COLO829 (cell line): ENCODE results near the gene TGFBR1.
"Not testable (repeated sequence)": the region's sequence is repeated elsewhere in the genome, so short reads cannot be mapped to it uniquely, and the experiment has no call there.

Experiments used
- DNase-seq: peaks from one replicate; pipeline ENCODE4 v3.0.0; 2012; ENCODE audit warnings: low spot score

TGFBR1 gene

DNA sequence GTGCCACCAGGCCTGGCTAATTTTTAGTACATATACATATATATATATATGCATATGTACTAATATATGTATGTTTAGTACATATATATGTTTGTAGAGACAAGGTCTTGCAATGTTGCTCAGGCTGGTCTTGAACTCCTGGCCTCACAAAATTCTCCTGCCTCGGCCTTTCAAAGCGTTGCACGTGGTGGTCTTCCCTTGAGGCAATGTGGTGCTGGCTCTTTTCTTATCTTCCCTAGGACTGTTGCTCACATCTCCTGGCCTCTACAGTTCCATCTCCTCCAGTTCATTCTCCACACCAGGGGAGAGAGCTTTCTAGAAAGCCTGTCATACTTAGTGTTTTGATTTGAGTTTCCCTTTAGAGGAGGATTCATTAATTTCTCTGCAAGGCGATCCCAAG, 28.9 kb upstream of the TGFBR1 start:
- DNase-seq: no peak

DNA sequence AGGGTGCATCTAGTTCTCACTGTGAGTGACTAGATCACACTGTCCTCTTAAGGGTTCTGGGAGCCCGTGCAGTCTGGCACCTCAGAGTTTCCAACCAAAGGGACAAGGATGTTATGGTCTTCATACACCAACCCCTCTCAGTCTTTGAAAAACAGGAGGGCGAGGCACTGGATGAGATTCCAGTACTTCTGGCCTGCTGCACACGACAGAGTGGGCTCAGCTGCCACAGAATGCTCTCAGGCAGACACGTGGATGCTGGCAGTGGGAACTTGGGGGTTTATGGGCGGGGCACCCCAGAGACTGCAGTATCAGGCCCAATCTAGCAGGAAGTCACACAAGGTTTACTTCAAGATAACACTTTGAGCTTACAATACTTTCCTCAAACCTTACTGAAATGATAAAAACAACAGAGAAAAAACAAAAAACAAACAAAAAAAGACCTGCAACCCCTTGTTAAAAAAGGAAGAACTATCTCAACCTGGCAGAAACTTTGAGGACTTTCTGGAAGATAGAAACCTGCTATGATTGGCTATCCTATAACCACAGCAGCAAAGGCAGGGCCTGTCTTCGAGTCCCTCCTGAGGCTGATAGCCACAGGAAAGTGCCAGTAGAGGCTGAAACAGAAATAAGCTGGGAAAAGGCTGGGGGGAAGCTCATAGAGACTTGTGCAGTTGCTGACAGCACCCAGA, 28.3 kb upstream of the TGFBR1 start:
- no peak for DNase-seq

DNA sequence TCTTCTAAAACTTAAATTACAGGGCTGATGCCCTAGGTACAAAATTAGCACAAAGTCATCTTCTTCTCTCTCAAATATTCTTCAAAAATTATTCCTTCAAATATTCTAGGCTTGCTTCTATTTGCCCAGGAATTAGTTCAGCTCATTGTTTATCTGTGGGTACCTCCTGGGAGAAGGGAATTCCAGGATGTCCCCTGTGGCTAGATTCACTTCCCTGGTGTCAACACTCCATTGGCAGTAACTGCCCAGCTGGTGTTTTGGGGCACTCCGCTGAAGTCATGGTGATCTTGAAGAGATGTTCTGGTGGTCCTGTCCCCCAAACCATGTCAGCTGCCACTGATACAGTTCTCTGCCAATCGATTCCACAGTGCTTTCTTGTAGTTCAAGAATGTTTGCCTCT, 26.2 kb upstream of the TGFBR1 start:
- DNase-seq: no peak

DNA sequence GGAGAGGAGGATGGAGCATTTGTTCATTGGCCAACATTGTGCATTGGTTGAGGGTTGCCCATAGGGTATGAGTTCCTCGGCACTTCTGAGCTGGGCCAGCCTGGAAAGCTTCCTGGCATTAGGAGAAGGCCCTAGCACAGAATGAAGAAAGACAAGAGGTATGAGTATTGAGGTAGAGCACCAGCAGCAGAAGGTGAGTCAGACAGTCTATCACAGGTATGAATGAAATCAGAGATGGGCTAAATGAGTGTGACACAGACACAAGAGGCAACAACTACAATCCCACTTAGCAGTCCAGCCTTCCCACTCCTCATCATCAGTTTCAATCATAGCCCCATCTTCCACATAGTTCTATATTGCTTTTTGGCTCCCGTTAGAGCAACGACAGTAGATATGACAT, 25.4 kb upstream of the TGFBR1 start:
- DNase-seq: no peak

DNA sequence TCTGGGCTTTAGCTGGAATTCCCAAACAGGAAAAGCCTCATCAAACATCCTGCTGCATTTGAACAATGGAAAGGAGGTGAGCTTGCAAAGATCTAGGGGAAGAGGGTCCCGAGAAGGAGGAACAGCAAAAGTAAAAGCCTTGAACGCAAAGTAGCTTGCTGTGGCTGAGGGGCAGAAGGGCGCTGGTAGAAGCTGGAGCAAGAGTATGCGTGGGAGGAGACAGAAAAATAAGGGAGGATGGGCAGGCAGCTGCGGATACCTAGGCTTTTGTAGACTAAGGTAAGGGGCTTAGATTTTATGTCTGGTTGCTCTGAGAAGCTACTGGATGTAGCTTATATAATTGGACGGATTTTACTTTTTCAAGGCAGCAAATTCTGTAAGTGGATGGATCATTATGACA, 21.9 kb upstream of the TGFBR1 start:
- DNase-seq: no peak

DNA sequence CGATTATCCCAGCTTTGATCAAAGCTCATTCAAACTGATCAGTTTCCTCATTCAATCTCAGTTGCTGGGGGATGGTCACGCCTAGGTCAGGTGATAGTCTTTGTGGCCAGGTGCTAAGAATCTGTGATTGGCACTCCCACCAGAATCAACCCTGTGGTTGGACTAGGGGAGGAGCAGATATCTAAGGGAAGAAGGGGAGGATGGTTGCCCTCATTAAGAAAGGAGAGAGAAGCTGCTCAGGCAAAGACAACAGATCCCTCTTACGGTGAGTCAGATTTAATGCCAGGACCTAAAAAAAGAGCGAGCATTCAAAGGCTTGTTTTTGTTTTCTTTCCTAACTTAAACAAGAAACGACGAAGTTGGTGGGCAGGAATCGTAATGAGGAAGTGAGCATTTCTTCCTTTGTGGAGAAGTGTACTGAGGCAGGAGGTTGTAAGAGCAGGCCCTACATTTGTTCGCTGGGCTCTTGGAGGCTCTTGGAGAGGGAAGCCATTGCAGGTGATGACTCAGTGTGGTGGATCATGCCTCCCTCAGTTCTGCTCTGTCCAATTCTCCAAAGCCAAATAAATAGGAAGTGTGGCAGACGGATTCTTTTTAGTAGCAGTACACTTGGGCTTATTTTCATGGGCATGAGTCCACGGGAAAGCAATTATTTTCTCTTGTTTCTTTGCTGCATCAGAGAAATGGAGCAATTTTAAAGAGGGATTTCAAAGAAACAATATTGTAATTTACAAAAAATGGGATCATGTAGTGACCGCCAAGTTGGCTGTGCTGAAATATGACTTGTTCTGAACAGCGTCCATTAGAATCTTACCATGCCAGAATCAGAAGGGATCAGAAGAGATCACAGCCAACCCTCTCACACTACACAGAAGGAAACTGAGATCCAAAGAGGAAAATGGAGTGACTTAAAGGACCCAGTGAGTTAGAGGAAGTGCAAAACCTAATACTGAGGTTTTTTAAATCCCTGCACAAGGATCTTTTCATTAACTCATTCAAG, 18.7 kb upstream of the TGFBR1 start:
- no peak for DNase-seq

DNA sequence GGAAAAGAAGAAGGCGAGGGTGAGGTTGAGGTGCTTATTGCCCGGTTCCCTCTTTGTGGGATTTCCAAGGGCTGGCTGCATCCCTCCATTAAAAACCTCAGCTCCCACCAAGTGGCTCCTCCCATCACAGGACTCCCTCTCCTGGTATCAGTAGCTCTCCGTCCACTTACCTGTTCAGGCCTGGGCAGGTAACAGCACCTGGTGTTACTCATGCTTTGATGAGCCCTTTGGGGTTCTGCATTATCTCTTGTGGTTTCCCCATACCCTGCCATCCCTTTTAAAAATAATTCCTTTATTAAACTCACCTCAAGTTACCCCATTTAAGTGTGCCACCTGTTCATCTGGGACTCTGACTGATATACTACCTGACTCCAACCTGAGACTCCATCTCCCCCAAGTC, 17.5 kb upstream of the TGFBR1 start:
- no peak for DNase-seq

DNA sequence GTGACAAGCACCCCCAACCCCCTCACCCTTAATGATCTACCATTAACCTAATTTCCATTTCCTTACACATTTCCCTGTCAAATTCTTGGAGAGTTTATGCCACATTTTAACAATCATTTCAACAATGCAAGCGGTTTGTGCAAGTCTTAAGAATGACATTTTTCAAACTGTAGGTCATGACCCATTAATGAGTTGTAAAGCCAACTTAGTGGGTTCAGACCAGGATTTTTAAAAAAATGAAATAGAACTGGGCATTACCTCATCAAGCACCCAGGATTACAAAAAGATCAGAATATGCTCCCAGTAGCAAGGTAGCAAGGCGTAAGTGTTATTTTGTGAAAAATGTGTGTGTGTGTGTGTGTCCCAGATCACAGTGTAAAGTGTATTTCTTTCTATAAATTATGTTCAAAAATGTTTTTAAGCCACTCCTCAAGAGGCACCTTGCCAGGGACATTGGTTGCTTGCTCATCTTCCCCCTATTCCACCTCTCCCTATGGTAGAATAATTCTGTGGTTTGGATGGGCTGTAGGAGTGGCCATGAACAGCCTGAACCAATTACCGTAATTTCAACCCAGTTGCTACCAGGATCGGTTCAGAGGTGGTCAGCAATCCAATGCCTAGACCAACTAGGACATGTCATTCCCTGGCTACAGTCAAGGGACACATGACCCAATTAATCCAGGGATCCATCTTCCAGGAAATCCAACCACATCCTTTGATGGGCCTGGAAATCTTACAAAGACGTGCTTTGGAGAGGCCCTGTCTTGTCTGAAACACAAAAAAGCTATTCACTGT, 14.4 kb upstream of the TGFBR1 start:
- DNase-seq: peak; percentile 92

DNA sequence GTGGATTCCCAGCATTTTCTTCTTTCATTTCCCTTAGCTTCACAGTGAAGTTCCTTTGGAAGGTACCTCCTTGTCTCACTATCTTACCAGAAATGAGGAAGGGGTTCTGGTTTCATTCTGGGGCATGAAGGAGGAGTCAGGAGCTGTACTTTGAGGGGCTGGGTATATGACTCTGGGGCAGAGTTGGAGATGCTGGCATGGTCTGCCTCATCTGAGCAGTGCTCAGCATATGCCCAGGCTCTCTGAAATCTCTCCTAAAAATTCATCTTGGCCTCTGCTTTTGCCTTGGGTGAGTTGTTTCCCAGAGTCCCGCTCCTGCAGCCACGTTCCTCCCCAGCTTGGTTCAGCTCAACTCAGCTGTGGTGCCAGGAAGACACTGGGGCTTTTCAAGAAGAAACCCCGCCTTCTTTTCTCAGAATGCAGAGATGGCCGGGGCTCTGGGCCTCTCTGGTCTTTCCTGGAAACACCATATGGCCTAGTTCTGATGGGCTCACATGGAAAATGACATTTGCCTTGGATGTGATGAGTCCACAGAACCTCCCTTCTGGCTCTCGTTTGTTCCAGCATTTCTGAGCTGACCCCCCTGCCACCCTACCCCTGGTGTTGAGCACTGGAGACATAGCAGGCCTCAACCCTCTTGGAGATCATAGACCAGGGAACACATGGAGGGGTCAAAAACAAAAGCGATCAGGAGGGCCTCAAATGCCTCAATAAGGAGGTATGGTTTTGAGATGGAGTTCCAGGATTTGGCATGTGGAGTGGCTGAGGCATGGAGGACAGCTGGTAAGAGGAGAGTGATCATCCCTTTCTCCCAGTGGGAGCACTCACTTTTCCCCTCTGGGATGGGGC, 12.0 kb upstream of the TGFBR1 start:
- no peak for DNase-seq

DNA sequence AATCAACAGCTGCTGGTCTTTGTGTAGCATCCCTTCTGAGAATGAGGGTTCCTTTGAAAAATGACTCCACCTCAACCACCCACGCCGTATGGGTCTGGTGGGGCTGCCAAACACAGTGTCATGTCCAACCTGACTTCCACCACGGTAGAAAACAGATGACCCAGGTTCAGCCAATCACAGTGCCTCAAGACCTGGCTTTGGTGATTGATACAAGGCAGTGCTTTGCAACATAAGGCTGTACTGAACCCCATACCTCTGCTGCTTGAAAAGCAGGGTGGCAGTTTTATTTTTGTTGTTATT, 11.5 kb upstream of the TGFBR1 start:
- no peak for DNase-seq

DNA sequence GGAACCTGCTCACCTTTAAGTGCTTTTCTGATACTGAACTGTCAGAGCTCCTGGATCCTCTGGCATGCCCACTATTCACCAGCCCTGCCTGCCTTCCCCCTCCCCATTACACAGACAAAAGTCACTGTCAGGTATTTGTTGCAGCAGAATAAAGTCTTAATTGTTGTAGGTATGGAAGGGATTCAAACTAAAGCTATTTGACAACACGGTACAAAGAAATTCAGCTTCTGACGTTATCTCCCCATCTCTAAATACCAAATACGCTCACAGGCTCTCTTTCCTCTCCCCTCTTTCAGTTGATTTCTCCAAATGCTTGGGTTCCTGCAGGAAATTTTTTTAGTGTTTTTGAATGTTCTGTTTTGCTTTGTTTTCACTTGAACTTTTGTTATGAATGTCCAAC, 9.3 kb upstream of the TGFBR1 start:
- no peak for DNase-seq

DNA sequence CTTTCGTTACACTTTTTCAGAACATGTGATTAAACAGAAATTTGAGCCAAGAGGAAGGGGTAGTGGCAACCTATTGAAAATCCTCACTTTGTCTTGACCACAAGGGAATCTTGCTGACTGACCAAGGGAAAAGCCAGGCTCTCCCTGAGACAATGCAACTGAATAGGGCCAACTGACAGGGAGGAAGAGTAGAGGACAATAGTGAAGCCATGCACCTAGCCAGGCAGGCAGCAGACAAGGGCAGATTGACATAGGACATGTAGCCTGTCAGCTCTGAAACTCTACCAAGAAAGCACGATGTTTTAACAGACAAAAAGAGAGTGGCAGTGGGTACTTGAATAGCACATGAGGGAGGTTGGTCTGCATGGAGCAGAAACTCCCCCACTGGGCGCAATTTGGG, 8.5 kb upstream of the TGFBR1 start:
- DNase-seq: no peak

DNA sequence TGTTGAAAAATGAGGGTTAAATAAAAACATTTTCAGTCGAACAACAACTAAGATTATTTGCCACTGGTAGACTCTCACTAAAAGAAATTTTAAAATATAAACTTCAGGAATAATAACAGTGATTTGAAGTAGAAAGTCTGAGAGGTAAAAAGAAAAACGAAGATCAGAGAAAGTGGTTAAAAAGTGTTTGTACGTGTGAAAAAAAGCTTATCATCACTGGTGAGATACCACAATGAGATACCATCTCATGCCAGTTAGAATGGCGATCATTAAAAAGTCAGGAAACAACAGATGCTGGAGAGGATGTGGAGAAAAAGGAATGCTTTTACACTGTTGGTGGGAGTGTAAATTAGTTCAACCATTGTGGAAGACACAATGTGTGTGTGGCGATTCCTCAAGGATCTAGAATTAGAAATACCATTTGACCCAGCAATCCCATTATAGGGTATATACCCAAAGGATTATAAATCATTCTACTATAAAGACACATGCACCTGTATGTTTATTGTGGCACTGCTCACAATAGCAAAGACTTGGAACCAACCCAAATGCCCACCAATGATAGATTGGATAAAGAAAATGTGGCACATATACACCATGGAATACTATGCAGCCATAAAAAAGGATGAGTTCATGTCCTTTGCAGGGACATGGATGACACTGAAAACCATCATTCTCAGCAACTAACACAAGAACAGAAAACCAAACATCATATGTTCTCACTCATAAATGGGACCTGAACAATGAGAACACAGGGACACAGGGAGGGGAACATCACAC, 4.9 kb upstream of the TGFBR1 start:
- not testable (repeated sequence) for DNase-seq

DNA sequence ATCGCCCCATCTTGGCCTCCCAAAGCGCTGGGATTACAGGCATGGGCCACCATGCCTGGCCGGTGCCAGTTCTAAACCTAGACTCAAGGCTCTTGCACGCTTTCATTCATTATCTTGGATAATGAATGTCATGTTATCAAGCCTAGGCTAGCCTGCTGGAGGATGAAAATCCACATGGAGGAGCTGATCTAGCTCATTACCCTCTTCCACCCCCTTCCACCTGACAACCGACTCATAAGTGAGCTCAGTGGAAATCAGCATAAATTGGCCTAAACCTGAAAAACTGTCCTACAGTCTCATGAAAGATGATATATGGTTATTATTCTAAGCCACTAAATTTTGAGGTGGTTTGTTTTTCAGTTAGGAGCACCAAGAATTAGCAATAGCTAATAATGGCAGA, 3.6 kb upstream of the TGFBR1 start:
- DNase-seq: no peak

DNA sequence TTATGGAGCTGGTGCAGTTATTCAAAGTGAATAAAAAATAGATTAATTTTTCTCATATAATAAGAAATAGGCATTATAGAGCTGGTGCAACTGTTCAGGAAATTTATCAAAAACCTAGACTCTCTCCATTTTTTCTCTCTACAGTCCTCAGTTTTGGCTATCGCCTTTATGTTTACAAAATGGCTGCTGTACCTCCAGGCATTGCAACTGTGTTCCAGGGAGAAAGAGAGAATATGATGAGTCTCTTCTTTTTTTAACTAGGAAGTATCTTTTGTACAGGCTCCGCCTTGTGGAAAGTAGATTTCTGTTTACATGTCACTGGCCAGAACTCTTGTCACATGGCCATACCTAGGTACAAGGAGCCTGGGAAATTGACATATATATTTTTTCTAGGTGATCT, 3.1 kb upstream of the TGFBR1 start:
- DNase-seq: no peak

DNA sequence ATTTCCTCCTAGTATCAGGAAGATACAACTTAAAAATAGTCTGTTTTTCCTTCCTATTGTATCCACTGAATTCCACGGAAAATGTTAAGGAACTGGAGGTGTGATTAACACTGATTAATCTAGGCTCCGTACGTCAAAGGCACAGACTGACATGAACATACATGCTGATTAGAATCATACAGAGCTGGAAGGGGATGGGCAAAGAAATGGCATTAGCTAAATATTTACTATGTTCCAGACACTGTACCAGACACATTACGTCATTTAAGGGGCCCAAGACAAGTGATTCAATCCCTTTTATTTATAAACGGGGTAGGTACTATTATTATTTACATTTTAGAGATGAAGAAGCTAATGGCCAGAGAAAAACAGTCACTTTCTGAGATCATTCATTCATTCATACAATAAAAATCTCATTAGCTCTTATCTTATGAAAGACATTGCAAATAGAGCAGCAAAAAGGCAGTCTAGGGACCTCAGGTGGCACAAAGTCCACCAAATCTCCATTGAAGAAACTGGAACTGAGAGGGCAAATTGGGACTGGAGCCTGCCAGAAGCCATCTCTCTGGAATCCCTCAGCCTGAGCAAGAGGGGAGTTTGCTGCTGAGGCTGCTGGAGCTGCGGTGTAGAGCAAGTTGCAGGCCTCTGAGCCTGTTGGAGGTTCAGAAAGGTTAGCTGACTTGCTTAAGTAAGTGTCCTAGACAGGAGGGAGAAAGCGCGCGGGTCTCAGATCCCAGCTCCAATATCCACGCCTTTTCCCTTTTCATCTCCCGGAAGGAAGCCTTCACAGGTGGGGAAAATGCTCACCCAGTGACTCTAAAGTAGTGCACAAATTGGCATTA, 1.6 kb upstream of the TGFBR1 start:
- DNase-seq: no peak

DNA sequence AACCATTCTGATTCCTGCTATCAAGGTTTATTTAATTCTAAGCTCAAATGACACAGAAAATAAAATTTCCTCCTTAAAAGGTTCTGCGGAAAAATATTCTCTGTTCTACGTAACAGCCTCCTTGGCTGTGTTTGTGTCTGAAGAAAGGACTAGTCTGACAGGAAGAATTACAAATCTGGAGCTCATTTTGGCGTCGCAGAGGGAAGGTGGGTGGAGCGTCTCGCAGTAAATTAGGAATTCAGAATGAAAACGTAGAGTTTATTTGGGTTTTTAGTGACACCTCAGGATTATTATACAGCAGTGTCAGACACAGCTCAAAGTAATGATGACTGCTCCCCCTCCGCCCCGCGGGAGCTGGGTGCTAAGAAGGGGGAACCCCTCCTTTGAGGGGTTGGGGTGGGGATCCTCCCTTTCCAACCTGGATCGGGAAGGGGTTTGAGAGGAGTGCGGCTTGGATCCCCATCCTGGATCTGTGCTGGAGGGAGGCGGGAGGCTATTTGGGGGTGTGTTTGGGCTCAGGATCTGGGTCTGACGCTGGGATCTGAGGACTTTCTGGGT, 933 bp upstream of the TGFBR1 start:
- DNase-seq: no peak

DNA sequence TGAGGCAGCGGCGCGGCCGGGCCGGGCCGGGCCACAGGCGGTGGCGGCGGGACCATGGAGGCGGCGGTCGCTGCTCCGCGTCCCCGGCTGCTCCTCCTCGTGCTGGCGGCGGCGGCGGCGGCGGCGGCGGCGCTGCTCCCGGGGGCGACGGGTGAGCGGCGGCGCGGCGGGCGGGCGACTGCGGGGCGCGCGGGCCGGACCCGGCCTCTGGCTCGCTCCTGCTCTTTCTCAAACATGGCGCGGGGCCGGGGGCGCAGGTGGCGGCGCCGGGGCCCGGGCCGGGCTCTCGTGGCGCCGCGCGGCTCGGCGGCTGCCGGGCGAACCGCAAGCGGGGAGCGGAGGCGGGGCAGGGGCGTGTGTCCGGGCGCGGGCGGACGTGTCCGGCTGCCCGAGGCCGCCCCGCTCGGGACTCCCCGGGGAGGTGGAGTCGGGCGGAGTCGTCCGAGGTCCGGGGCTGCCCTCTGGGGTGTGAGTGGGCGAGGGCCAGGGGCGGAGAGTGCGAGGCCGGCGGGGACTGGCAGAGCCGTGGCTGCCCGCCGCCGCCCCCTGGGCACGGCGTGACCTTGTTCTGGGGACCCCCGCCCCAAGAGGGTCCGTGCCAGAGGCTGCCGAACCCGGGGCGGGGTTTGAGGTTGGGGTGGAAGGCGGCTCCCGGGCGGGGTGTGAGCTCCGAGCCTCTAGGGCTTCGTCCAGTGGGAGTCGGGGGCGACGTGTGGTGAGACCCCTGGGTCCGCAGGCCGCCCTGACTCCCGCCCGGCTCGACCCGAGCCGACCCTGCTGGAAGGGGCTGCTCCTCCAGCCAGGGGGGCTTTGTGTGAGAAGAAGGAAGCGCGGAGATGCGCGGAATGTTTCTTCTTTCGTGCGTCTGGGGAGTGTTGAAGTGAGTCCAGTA, 485 bp downstream of the TGFBR1 start:
- DNase-seq: peak; percentile 79

DNA sequence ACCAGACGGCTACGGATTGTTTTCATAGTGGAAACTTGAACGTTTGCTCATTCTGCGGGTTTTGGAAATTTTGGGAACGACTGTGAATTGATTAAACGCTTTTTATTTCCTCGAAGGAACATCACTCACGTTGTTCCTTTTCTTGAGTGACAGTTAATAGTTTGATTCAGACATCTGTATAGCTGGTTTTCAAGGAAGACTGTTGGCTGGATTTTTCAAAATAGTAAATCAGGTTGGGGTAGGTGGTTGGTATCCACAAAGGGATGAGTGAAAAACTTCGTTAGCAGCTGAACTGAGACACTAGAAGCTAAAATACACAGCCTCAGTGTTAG, 1.1 kb downstream of the TGFBR1 start:
- DNase-seq: no peak
